A549 (cell line): ENCODE data around the gene ARHGAP9. TPM values are rescaled to one million over a fixed set of nuclear protein-coding genes. Genes with fewer than 3 reads are reported as not detected.

Experiments
- ATAC-seq, 2 experiments: fragments of 200-7000 bp in 1 of 2; fragments of >200 bp in 1 of 2; cut with Nextera tagmentation in 1 of 2; cut with Tn5 transposase in 1 of 2; 3 replicates each; pipeline versions ENCODE4 v1.8.0 to v1.9.1; 2018 to 2020; ENCODE audit warnings: mild to moderate bottlenecking in 1 of 2, moderate library complexity in 1 of 2
- CTCF ChIA-PET: fragments of 300-600 bp; sonication (Branson Sonifier 250); formaldehyde crosslinking; extraction: SDS; loops from one replicate; lab custom pipeline; 2021; ENCODE audit warnings: antibody characterized with exemption, inconsistent platforms; lab: Yijun Ruan, JAX
- POLR2A ChIA-PET: fragments of 350-600 bp; formaldehyde crosslinking; extraction: SDS; loops from one replicate; lab custom pipeline; 2021; ENCODE audit warnings: antibody characterized with exemption, inconsistent platforms; lab: Yijun Ruan, JAX
- DNase-seq, 2 experiments: peaks; one replicate each; pipeline versions ENCODE4 v3.0.0 to v3.0.0-alpha.2; 2011 to 2016; ENCODE audit warnings: low read depth in 1 of 2, low spot score in 1 of 2
- FAIRE-seq: peaks from 2 replicates; lab custom pipeline; 2011; peaks lifted over from hg19 to GRCh38; lab: Jason Lieb, UNC
- H3K27ac ChIP-seq, 2 experiments: fragments of >200 bp; sonication (Bioruptor Twin); formaldehyde crosslinking; 3 replicates each; pipeline ENCODE4 v1.5.1; 2016 to 2017
- H3K4me1 ChIP-seq: fragments of >200 bp; sonication (Bioruptor Twin); formaldehyde crosslinking; 3 replicates; pipeline ENCODE4 v1.6.1; 2016
- H3K4me2 ChIP-seq: fragments of >200 bp; sonication (Bioruptor Twin); formaldehyde crosslinking; 3 replicates; pipeline ENCODE4 v1.6.1; 2016
- H3K4me3 ChIP-seq: fragments of >200 bp; sonication (Bioruptor Twin); formaldehyde crosslinking; 3 replicates; pipeline ENCODE4 v1.5.1; 2016
- H3K9me3 ChIP-seq: fragments of >200 bp; sonication (Bioruptor Twin); formaldehyde crosslinking; 3 replicates; pipeline ENCODE4 v1.6.1; 2016
- GATA3 ChIP-seq: IDR thresholded peaks from 2 replicates; pipeline ENCODE4 v1.6.1; 2012; ENCODE audit warnings: borderline replicate concordance
- HOXB5 ChIP-seq: fragments of 250-450 bp; sonication (Bioruptor Pico); IDR thresholded peaks from 2 replicates; pipeline ENCODE4 v1.5.0; 2020; ENCODE audit warnings: mild to moderate bottlenecking, moderate library complexity
- JUN ChIP-seq, 2 experiments: fragments of >200 bp; sonication (Bioruptor Twin); formaldehyde crosslinking; IDR thresholded peaks; 2 replicates in 1 of 2; 3 replicates in 1 of 2; pipeline ENCODE4 v1.6.1; 2016 to 2017
- MAFK ChIP-seq: fragments of 450-650 bp; IDR thresholded peaks from 2 replicates; pipeline ENCODE4 v1.6.1; 2014; ENCODE audit not compliant: partially characterized antibody
- NPAS2 ChIP-seq: fragments of 250-450 bp; sonication (Bioruptor Pico); IDR thresholded peaks from 2 replicates; pipeline ENCODE4 v1.8.0; 2022; ENCODE audit warnings: mild to moderate bottlenecking, moderate library complexity, borderline replicate concordance
- PHF8 ChIP-seq: fragments of 200-600 bp; sonication (generic); IDR thresholded peaks from 2 replicates; pipeline ENCODE4 v1.6.1; 2016; ENCODE audit warnings: low read depth, mild to moderate bottlenecking, antibody characterized with exemption, moderate library complexity, borderline replicate concordance
- POLR2A ChIP-seq: IDR thresholded peaks from 2 replicates; pipeline ENCODE4 v1.6.1; 2012; ENCODE audit warnings: mild to moderate bottlenecking, low read length
- RARB ChIP-seq: fragments of 250-450 bp; sonication (Bioruptor Pico); IDR thresholded peaks from 2 replicates; pipeline ENCODE4 v1.8.0; 2021; ENCODE audit warnings: mild to moderate bottlenecking, moderate library complexity
- RFX5 ChIP-seq: fragments of 450-650 bp; IDR thresholded peaks from 2 replicates; pipeline ENCODE4 v1.7.1; 2014; ENCODE audit warnings: antibody characterized with exemption, mild to moderate bottlenecking, moderate library complexity
- SMC3 ChIP-seq: fragments of >200 bp; sonication (Bioruptor Twin); formaldehyde crosslinking; IDR thresholded peaks from 3 replicates; pipeline ENCODE4 v1.6.1; 2018; ENCODE audit warnings: inconsistent platforms
- TP53 ChIP-seq: fragments of 250-450 bp; sonication (Bioruptor Pico); IDR thresholded peaks from 2 replicates; pipeline ENCODE4 v1.5.0; 2021; ENCODE audit warnings: mild to moderate bottlenecking, moderate library complexity
- ZC3H11A ChIP-seq: fragments of 450-650 bp; IDR thresholded peaks from 2 replicates; pipeline ENCODE4 v1.6.1; 2014; ENCODE audit warnings: antibody characterized with exemption, mild to moderate bottlenecking
- ZFP36 ChIP-seq: fragments of 450-650 bp; IDR thresholded peaks from 2 replicates; pipeline ENCODE4 v1.6.1; 2014; ENCODE audit warnings: borderline replicate concordance; ENCODE audit not compliant: partially characterized antibody
- ZSCAN20 ChIP-seq: fragments of 250-450 bp; sonication (Bioruptor Pico); IDR thresholded peaks from 2 replicates; pipeline ENCODE4 v1.8.0; 2022; ENCODE audit warnings: mild to moderate bottlenecking, moderate library complexity
- WGBS: methylation state at CpG from one replicate; pipeline ENCODE4 v1.1.6; 2017; ENCODE audit errors: missing lambda C conversion rate; 5-methylcytosine and 5-hydroxymethylcytosine counted together
- polyA plus RNA-seq, 4 experiments: library from polyadenylated mRNA; depleted of rRNA in 3 of 4; stranded (reverse); fragments of >200 nt; fragmentation: RNase III in 1 of 4; extraction: RNeasy Plus Mini Kit Qiagen cat#74134 plus additional on column Dnase treatment in 1 of 4; gene quantifications; 2 replicates in 3 of 4; 3 replicates in 1 of 4; pipeline ENCODE4 v1.2.3, GENCODE V29; 2011 to 2017
- TF ChIP-seq, protein P1 (sequence below): fragments of 200-600 bp; sonication (generic); IDR thresholded peaks from 2 replicates; pipeline ENCODE4 v1.6.1; 2016; ENCODE audit warnings: antibody characterized with exemption, mild to moderate bottlenecking, moderate library complexity
- TF ChIP-seq, protein P2 (sequence below): fragments of >200 bp; sonication (Bioruptor Twin); formaldehyde crosslinking; IDR thresholded peaks from 3 replicates; pipeline ENCODE4 v1.6.1; 2016
- TF ChIP-seq, protein P3 (sequence below): fragments of 250-450 bp; sonication (Bioruptor Pico); IDR thresholded peaks from 2 replicates; pipeline ENCODE4 v1.5.0; 2020; ENCODE audit warnings: low read depth, mild to moderate bottlenecking, moderate library complexity
- TF ChIP-seq, protein P4 (sequence below): fragments of 150-350 bp; IDR thresholded peaks from 2 replicates; pipeline ENCODE4 v1.6.1; 2014; ENCODE audit warnings: low read depth, mild to moderate bottlenecking, low read length
- TF ChIP-seq, protein P5 (sequence below): fragments of 450-650 bp; IDR thresholded peaks from 2 replicates; pipeline ENCODE4 v1.6.1; 2014; ENCODE audit warnings: antibody characterized with exemption

The ARHGAP9 gene
- polyA plus RNA-seq, 2 of the 4 experiments (the other 2 are of a cell fraction), result 0.25 TPM; not detected in 1

DNA sequence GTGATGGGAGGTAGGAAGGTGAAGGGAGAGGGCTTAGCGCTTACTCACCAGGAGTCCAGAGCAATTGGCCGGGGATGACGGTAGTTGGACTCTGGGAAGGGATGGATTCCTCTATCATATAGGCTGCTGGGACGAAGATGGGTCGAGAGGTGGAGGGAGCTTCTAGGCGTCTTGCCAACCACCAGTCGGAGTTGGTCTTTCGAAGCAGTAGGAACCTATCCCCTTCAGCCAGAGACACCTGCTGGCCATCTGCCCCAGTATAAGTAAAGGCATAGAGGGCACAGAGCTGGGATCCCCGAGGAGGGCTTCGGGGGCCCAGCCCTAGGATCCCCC is 657 bp downstream of the ARHGAP9 start:
- FAIRE-seq (no peak), ATAC-seq (no peak), DNase-seq (no peak)
- 70% methylated on average over 10 of the region's 10 CpGs for WGBS
- H3K4me1 ChIP-seq, result peaks cover 14% of the 10 kb centered on the region; the same call in 2 of the 3 replicates
- H3K4me3 ChIP-seq, result no peak overlapping the region
- no peak overlapping the region for H3K27ac ChIP-seq
- CTCF ChIA-PET, result interaction anchor here (0.9 to 19.9 kb wide), 4 partner anchors 9 to 142 kb away, joined by 3 to 240 read pairs (median 3); partner anchors contain the start of gene GLI1
- POLR2A ChIA-PET, result no interaction called here
- H3K9me3 ChIP-seq, result no peaks in the 10 kb centered on the region
- TF ChIP-seq ZSCAN20 (CRISPR knock-in tag), result no peak
- TF ChIP-seq, protein P1, sequence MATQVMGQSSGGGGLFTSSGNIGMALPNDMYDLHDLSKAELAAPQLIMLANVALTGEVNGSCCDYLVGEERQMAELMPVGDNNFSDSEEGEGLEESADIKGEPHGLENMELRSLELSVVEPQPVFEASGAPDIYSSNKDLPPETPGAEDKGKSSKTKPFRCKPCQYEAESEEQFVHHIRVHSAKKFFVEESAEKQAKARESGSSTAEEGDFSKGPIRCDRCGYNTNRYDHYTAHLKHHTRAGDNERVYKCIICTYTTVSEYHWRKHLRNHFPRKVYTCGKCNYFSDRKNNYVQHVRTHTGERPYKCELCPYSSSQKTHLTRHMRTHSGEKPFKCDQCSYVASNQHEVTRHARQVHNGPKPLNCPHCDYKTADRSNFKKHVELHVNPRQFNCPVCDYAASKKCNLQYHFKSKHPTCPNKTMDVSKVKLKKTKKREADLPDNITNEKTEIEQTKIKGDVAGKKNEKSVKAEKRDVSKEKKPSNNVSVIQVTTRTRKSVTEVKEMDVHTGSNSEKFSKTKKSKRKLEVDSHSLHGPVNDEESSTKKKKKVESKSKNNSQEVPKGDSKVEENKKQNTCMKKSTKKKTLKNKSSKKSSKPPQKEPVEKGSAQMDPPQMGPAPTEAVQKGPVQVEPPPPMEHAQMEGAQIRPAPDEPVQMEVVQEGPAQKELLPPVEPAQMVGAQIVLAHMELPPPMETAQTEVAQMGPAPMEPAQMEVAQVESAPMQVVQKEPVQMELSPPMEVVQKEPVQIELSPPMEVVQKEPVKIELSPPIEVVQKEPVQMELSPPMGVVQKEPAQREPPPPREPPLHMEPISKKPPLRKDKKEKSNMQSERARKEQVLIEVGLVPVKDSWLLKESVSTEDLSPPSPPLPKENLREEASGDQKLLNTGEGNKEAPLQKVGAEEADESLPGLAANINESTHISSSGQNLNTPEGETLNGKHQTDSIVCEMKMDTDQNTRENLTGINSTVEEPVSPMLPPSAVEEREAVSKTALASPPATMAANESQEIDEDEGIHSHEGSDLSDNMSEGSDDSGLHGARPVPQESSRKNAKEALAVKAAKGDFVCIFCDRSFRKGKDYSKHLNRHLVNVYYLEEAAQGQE, result no peak
- TF ChIP-seq, protein P2, sequence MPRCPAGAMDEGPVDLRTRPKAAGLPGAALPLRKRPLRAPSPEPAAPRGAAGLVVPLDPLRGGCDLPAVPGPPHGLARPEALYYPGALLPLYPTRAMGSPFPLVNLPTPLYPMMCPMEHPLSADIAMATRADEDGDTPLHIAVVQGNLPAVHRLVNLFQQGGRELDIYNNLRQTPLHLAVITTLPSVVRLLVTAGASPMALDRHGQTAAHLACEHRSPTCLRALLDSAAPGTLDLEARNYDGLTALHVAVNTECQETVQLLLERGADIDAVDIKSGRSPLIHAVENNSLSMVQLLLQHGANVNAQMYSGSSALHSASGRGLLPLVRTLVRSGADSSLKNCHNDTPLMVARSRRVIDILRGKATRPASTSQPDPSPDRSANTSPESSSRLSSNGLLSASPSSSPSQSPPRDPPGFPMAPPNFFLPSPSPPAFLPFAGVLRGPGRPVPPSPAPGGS, result no peak
- TF ChIP-seq, protein P3, sequence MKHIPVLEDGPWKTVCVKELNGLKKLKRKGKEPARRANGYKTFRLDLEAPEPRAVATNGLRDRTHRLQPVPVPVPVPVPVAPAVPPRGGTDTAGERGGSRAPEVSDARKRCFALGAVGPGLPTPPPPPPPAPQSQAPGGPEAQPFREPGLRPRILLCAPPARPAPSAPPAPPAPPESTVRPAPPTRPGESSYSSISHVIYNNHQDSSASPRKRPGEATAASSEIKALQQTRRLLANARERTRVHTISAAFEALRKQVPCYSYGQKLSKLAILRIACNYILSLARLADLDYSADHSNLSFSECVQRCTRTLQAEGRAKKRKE (CRISPR knock-in tag), result no peak
- TF ChIP-seq SMC3, result no peak
- TF ChIP-seq, protein P4, sequence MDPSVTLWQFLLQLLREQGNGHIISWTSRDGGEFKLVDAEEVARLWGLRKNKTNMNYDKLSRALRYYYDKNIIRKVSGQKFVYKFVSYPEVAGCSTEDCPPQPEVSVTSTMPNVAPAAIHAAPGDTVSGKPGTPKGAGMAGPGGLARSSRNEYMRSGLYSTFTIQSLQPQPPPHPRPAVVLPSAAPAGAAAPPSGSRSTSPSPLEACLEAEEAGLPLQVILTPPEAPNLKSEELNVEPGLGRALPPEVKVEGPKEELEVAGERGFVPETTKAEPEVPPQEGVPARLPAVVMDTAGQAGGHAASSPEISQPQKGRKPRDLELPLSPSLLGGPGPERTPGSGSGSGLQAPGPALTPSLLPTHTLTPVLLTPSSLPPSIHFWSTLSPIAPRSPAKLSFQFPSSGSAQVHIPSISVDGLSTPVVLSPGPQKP, result no peak
- no peak for TF ChIP-seq GATA3
- TF ChIP-seq, protein P5, sequence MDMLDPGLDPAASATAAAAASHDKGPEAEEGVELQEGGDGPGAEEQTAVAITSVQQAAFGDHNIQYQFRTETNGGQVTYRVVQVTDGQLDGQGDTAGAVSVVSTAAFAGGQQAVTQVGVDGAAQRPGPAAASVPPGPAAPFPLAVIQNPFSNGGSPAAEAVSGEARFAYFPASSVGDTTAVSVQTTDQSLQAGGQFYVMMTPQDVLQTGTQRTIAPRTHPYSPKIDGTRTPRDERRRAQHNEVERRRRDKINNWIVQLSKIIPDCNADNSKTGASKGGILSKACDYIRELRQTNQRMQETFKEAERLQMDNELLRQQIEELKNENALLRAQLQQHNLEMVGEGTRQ, result no peak
- TF ChIP-seq PHF8, result no peak
- no peak for TF ChIP-seq HOXB5 (CRISPR knock-in tag)
- TF ChIP-seq NPAS2, result no peak
- TF ChIP-seq RARB, result no peak
- TF ChIP-seq ZFP36, result no peak
- TF ChIP-seq ZC3H11A, result no peak
- TF ChIP-seq MAFK, result no peak
- TF ChIP-seq POLR2A, result no peak
- TF ChIP-seq JUN (IDR thresholded peaks at IDR 0.05), result no peak
- TF ChIP-seq RFX5, result no peak
- TF ChIP-seq TP53 (CRISPR knock-in tag), result no peak
- no peak overlapping the region for H3K4me2 ChIP-seq
